ENCODE results near the gene AMPD1. TPM values are rescaled to one million over a fixed set of nuclear protein-coding genes. Genes with fewer than 3 reads are reported as not detected.

The AMPD1 gene
- polyA plus RNA-seq, 1 donor: 122 TPM

DNA sequence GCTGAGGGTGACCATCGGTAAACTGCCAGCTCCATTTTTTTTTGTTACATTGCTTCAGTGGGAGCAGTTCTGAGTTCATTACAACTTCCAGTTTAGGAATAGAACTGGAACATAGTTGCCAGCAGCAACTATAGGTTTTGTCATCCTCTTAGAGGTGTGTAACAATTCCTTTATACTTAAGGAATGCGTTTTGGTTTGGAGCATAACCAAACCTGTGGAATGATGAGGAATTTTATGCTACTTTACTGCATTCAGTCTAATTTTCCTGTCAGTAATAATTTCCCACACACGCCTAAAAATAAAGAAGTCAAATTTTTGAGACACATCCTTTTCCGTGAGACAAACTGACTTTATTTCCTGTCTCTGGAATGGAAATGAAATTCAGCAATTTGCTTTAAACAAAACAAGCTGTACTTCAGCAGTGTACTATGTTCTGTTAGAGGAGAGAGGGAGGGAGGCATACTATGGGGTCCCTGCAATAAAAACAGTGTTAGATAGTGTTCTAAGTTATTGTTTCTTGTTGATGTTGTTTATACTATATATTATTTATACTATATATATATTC is 4.8 kb upstream of the AMPD1 start:
- no peak for DNase-seq (ENCODE audit: low read depth)

GRCh38 chr1:114696810-114697209 is 1.5 kb upstream of the AMPD1 start:
- DNase-seq (ENCODE audit: low read depth): no peak

DNA sequence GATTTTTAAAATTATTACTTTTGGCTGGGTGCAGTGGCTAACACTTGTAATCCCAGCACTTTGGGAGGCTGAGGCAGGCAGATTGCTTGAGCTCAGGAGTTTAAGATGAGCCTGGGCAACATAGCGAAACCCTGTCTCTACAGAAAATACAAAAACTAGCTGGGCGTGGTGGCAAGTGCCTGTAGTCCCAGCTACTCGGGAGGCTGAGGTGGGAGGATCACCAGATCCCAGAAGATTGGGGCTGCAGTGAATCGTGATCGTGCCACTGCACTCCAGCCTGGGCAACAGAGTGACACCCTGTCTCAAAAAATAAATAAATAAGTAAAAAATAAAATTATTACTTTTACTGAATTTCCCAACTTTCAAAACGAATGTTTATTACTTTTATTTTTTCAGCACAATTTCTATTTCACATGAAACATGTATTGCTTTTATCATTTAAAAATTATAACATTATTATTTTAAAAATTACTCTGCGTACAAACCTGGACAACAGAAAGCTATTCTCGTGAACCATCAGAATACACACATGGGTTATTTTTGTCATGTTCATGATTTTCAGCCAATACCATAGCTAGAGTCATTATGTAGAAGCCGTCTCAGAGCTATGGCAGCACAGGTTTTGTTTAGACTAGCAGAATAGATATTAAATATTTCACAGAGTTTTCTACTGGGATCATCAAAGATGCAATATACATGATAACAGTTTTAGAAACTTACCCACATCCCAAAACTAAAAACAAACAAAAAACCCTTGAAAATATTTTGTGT is 621 bp downstream of the AMPD1 start:
- no peak for DNase-seq (ENCODE audit: low read depth)

- DNase-seq (ENCODE audit: low read depth): no peak
Observed at GRCh38 chr1:114692947-114693346, 2.4 kb downstream of the AMPD1 start.

- no peak for DNase-seq (ENCODE audit: low read depth)
Observed at GRCh38 chr1:114691061-114691460, 4.3 kb downstream of the AMPD1 start.

DNA sequence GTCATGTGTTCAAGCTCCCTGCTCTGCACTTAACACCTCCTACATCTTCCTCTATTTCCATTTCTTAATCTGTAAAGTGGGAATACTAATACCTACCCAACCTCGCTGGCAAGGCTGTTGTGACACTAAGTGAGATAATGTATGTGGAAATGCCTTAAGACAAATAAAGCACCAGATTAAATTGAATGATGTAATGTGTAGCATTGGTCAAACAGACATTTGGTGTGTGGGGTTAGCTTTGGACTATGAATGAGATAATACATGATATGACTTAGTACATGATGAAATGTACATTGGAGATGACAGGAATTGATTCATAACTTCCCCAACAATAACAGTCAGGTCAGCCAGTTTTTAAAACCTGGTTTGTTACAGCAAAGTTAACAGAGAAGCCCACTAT is 5.2 kb downstream of the AMPD1 start:
- DNase-seq (ENCODE audit: low read depth): no peak

DNA sequence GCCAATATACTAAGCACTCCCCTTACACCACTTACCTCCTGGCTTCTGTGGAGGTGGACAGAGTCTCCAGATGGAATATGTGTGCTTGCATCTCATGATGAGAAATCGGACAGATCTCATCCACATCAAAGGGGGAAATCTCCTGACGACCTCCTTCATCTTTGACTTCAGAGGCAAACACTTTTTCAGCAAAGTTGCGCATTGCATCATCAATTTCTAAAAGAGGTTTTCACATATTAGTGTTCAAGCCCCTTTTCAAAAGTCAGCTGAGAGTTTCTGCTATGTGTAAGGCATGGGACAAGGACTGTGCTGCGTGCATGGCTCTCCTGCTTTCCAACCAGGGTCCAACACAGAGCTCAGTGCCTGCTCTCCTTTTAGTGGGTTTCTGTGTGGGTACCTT is 6.8 kb downstream of the AMPD1 start:
- no peak for DNase-seq (ENCODE audit: low read depth)

GRCh38 chr1:114685851-114686250 is 9.5 kb downstream of the AMPD1 start:
- no peak for DNase-seq (ENCODE audit: low read depth)

DNA sequence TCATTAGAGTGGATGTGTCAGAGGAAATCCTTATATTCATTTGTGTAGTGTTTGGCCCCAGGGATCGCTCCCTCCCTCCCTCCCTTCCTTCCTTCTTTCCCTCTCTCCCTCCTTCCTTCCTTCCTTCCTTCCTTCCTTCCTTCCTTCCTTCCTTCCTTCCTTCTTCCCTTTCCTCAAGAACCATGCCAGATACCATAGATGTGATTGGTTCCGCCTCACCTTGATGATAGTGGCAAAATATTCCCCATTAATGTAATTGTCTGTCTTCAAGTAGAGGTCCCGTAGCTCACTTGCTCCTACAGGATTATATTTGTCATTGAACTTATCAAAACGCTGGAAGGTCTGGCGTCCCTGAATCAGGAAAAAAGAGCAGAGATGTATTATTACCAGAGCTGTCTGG is 17.7 kb downstream of the AMPD1 start:
- no peak for DNase-seq (ENCODE audit: low read depth)

- DNase-seq (ENCODE audit: low read depth): no peak
Observed at GRCh38 chr1:114676115-114676514, 19.2 kb downstream of the AMPD1 start.

- no peak for DNase-seq (ENCODE audit: low read depth)
Observed at GRCh38 chr1:114671939-114672275, 23.4 kb downstream of the AMPD1 start.

- DNase-seq (ENCODE audit: low read depth): no peak
Observed at GRCh38 chr1:114671011-114671938, 24.1 kb downstream of the AMPD1 start.

DNA sequence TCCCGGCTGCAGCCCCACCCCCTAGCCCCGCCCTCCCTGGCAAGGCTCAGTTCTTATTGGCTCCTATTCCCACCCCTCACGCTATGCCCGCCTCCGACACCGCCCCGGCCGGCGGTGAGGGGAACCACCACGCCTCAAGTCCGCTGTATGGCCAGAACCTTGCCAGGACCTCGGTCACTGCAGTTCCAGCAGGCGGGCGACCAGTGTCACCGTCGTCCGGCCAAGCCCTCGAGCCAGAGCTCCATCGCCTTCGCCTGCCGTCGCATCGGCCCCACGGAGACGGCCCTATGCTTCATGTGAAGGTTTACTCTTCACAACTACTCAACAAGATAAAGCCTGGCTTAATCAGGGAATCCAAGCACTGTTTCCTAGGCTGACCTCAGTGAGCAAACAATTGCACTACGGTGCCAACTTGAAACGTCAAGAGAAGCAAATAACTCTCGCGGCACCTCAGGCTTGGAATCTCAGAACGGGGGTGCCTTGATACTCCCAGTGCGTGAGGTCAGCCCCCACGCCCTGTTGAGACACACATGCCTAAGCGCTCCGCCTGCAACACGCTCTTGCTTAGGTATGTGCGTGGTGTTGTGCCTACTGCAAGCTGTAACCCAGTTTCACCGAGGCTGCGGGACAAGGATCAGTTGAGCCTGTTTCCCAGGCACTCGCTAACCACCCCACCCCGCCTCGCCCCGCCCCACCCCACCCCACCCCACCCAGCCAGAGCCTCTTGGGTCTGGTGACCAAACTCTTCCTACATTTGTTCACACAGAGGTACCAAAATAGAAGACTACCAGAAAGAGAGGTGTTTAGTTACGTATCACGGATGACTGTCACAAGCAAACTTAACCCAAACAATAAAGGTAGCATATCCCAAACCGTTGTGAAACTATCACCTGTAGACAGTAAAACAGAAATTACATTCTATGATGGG is 25.0 kb downstream of the AMPD1 start:
- DNase-seq (ENCODE audit: low read depth): peak; percentile 66

DNA sequence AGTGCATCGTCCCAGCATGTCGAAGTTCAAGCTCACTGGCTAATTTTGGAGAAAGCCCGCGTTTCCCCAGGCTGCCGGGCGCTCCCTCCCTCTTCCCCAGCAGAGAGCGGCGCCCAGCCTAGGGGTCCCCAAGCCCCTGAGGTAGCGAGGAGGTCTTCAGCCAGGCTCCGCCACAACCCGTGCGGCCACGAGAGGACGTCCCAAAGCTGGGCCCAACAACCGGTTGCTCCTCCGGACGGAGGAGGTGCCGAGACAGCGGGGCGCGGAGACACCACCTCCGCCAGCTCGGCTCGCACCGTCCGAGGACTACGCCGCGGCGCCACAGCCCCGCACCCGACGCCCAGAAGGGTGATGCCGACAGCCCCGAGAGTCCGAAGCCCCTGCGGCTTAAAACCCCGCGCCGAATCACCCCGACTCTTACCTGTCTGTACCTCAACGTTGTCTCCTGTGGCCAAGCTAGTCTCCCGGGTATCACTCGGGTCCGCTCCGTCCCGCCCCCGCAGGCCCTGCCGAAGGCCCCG is 25.7 kb downstream of the AMPD1 start, which contains the start of gene DENND2C:
Gene DENND2C (minus strand): TSS at position 488 of the 521 bp plus-strand sequence. CDS start 44,065 bp downstream, outside the sequence.
- DNase-seq (ENCODE audit: low read depth): no peak

DNA sequence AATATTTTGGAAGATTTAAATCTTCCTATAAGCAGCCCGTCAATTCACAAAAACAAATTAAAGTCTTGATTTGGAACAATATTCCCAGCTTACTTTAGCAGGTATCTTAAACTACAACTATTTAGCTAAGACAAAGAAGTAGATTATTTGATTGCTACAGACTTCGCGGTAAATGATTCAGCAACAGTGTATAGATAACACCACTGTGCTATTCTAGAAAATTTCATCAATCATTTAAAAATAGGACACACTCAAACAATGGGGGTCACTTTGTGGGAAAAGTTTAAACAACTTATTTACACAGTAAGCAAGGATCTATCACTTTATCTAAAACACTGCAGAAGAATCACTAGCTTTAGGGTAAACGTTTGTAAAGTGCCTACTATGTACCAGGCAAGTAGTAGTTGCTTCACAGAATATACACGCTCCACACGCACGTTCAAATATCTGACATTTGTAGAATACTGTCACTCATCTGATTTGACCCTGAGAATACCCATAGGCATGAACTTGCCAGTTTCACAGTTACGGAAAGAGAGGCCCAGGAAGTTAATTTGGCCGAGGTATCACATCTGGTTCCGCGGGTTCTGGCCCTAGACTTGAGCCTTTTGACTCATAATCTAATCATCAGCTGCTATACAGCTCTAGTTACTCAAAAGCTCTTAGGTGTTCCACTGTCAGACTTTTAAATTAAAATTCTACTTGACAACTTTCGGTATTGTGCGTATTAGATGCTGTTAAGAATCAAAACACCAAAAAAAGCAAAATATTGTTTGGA is 26.4 kb downstream of the AMPD1 start:
- DNase-seq (ENCODE audit: low read depth): no peak

DNA sequence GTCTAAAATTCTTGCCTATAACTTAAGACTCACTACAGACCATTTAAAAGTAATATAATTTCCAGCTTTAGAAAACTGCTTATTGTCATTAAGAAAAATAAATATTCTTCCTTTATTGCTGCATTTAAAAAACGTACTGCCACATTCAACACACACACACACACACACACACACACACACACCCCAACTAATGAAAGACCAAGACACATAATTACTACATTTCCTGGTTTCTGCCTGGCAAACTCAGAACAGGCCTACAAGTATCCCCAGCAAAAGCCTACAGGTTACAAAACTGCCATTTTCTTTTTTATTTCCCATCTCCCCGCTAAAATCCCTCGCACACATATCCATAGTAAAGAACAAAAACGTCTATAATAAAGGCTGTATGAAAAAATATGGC is 27.0 kb downstream of the AMPD1 start:
- DNase-seq (ENCODE audit: low read depth): no peak

DNA sequence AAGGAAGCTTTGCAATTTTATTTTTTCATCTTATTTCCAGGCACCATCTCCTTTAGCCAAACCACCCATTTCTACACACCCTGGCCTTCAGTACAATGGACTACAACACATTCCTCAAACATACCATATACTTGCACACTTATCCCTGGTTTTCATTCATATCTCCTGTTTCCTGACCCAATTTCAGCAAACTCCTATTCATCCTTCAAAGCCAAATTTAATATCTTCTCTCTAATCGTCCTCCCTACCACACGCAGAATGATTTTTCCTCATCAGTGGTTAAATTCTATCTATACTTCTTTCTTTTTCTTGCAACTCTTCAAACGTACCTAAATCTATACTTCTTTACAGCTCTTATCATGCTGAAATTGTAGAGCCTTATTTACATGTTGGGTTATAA is 28.4 kb downstream of the AMPD1 start:
- DNase-seq (ENCODE audit: low read depth): no peak

DNA sequence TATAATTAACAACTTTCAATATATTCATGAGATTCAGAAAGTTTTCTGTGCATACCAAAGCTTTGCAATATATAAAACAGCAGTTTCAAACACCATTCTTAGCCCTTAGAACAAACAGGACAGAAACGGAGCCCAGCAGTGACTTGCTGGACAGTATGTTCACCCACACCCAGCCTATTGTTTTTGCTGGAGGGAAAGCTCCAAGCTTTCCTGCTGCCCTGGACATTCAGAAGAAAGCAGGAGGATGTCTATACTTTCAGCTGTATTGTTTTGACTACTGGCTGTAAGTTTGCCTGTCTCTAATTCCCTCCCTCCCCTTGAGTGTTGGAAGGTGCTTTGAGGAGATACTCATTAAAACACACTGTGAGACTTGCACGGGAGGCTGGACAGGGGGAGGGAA is 35.1 kb downstream of the AMPD1 start:
- no peak for DNase-seq (ENCODE audit: low read depth)

- no peak for DNase-seq (ENCODE audit: low read depth)
Observed at GRCh38 chr1:114651893-114652292, 43.5 kb downstream of the AMPD1 start.

- no peak for DNase-seq (ENCODE audit: low read depth)
Observed at GRCh38 chr1:114648503-114648902, 46.8 kb downstream of the AMPD1 start.
